WTC11 (cell line): Measurements from ENCODE around the gene KLB. TPM values are rescaled to one million over a fixed set of nuclear protein-coding genes. Genes with fewer than 3 reads are reported as not detected.

Source experiments
- ATAC-seq: fragments of 200-7000 bp; cut with Tn5 transposase; 2 replicates; pipeline ENCODE4 v1.10.0; 2021; ENCODE audit warnings: mild to moderate bottlenecking, moderate library complexity
- CTCF ChIA-PET: fragments of 300-600 bp; sonication (Branson Sonifier 250); formaldehyde crosslinking; loops from one replicate; lab custom pipeline; 2021; ENCODE audit warnings: antibody characterized with exemption; lab: Charles Lee
- POLR2A ChIA-PET: fragments of 350-600 bp; sonication (Branson Sonifier 250); formaldehyde crosslinking; loops from one replicate; lab custom pipeline; 2021; ENCODE audit warnings: antibody characterized with exemption; lab: Charles Lee
- DNase-seq: peaks from one replicate; pipeline ENCODE4 v3.0.0; 2021; ENCODE audit warnings: low spot score
- H3K27ac Mint-ChIP-seq: 2 replicates; pipeline ENCODE4 v1.8.0; 2021; ENCODE audit warnings: mixed read lengths
- H3K27me3 Mint-ChIP-seq: 2 replicates; pipeline ENCODE4 v1.8.0; 2021; ENCODE audit warnings: low read depth, mild to moderate bottlenecking, moderate library complexity, mixed read lengths
- H3K36me3 Mint-ChIP-seq: 2 replicates; pipeline ENCODE4 v1.8.0; 2021; ENCODE audit warnings: mixed read lengths
- H3K4me1 Mint-ChIP-seq: 2 replicates; pipeline ENCODE4 v1.8.0; 2022; ENCODE audit warnings: mixed read lengths
- H3K4me3 Mint-ChIP-seq: 2 replicates; pipeline ENCODE4 v1.8.0; 2021; ENCODE audit warnings: mild to moderate bottlenecking, moderate library complexity, mixed read lengths
- H3K9me3 Mint-ChIP-seq: 2 replicates; pipeline ENCODE4 v1.8.0; 2021; ENCODE audit warnings: mixed read lengths
- ATF6 ChIP-seq: sonication (generic); formaldehyde crosslinking; IDR thresholded peaks from 2 replicates; pipeline ENCODE4 v1.8.1; 2023; ENCODE audit warnings: mild to moderate bottlenecking, missing genetic modification reagents
- E2F1 ChIP-seq: sonication (generic); formaldehyde crosslinking; IDR thresholded peaks from 2 replicates; pipeline ENCODE4 v1.8.0; 2022; ENCODE audit warnings: mild to moderate bottlenecking, missing genetic modification reagents
- E2F5 ChIP-seq: sonication (generic); formaldehyde crosslinking; IDR thresholded peaks from 2 replicates; pipeline ENCODE4 v1.8.1; 2022; ENCODE audit warnings: mild to moderate bottlenecking, moderate library complexity, missing genetic modification reagents
- EMX1 ChIP-seq: fragments of 250-450 bp; sonication (Bioruptor Pico); IDR thresholded peaks from 2 replicates; pipeline ENCODE4 v1.8.0; 2021; ENCODE audit warnings: mild to moderate bottlenecking
- HMGA2 ChIP-seq: fragments of 250-450 bp; sonication (Bioruptor Pico); IDR thresholded peaks from 2 replicates; pipeline ENCODE4 v1.4.0; 2021; ENCODE audit warnings: mild to moderate bottlenecking, moderate library complexity
- HMGXB4 ChIP-seq: sonication (generic); formaldehyde crosslinking; IDR thresholded peaks from 2 replicates; pipeline ENCODE4 v1.8.1; 2023; ENCODE audit warnings: mild to moderate bottlenecking, moderate library complexity, missing genetic modification reagents
- IRF1 ChIP-seq: sonication (generic); formaldehyde crosslinking; IDR thresholded peaks from 2 replicates; pipeline ENCODE4 v1.8.0; 2023; ENCODE audit warnings: missing genetic modification reagents
- NFATC4 ChIP-seq: fragments of 250-450 bp; sonication (Bioruptor Pico); IDR thresholded peaks from 2 replicates; pipeline ENCODE4 v1.9.0; 2021; ENCODE audit warnings: mild to moderate bottlenecking
- NR2C2 ChIP-seq: sonication (generic); formaldehyde crosslinking; IDR thresholded peaks from 2 replicates; pipeline ENCODE4 v1.8.0; 2022; ENCODE audit warnings: mild to moderate bottlenecking, missing genetic modification reagents
- OVOL2 ChIP-seq: fragments of 250-450 bp; sonication (Bioruptor Pico); IDR thresholded peaks from 2 replicates; pipeline ENCODE4 v1.9.0; 2021; ENCODE audit warnings: mild to moderate bottlenecking, borderline replicate concordance
- PRRX2 ChIP-seq: fragments of 250-450 bp; sonication (Bioruptor Pico); IDR thresholded peaks from 2 replicates; pipeline ENCODE4 v1.8.0; 2021; ENCODE audit warnings: mild to moderate bottlenecking
- STAT6 ChIP-seq: sonication (generic); formaldehyde crosslinking; conservative IDR thresholded peaks from 2 replicates; pipeline ENCODE4 v1.8.1; 2023; ENCODE audit warnings: mild to moderate bottlenecking, low read depth, missing genetic modification reagents, moderate library complexity
- TEAD4 ChIP-seq: sonication (generic); formaldehyde crosslinking; IDR thresholded peaks from 2 replicates; pipeline ENCODE4 v1.8.0; 2022; ENCODE audit warnings: mild to moderate bottlenecking, missing genetic modification reagents
- ZNF121 ChIP-seq: sonication (generic); formaldehyde crosslinking; IDR thresholded peaks from 2 replicates; pipeline ENCODE4 v1.8.0; 2023; ENCODE audit warnings: missing genetic modification reagents
- ZNF425 ChIP-seq: fragments of 250-450 bp; sonication (Bioruptor Pico); conservative IDR thresholded peaks from 2 replicates; pipeline ENCODE4 v1.9.0; 2021; ENCODE audit warnings: mild to moderate bottlenecking
- ZNF671 ChIP-seq: fragments of 250-450 bp; sonication (Bioruptor Pico); IDR thresholded peaks from 2 replicates; pipeline ENCODE4 v1.8.0; 2021; ENCODE audit warnings: mild to moderate bottlenecking
- ZSCAN18 ChIP-seq: fragments of 250-450 bp; sonication (Bioruptor Pico); IDR thresholded peaks from 2 replicates; pipeline ENCODE4 v2.1.2; 2022; ENCODE audit warnings: mild to moderate bottlenecking, moderate library complexity
- total RNA-seq: library from RNA; stranded (reverse); gene quantifications from 3 replicates; pipeline ENCODE4 v1.2.3, GENCODE V29; 2021

KLB gene
- total RNA-seq, 1 experiment from 2014 or later = not detected

- CTCF ChIA-PET = no interaction called here
- DNase-seq = no peak
- TF ChIP-seq IRF1 (CRISPR knock-in tag) = no peak
- TF ChIP-seq NFATC4 (CRISPR knock-in tag) = peak; percentile 36
- TF ChIP-seq EMX1 (CRISPR knock-in tag) = peak; percentile 79; the same call in 1 of the 2 replicates
- TF ChIP-seq ZSCAN18 (CRISPR knock-in tag) = 0 out of 2 replicates have a peak, but pooled peaks have one; percentile 10
- no peak for TF ChIP-seq E2F1 (CRISPR knock-in tag)
- TF ChIP-seq PRRX2 (CRISPR knock-in tag) = peak; percentile 55; the same call in 1 of the 2 replicates
- TF ChIP-seq ZNF671 (CRISPR knock-in tag) = peak; percentile 51
- TF ChIP-seq ZNF425 (CRISPR knock-in tag) = 0 out of 2 replicates have a peak, but pooled peaks have one; percentile 28
- TF ChIP-seq, all 79 proteins: peak for 6
- Mint-ChIP-seq H3K27ac (peak overlapping the region; percentile 68), H3K4me3 (no peak overlapping the region), H3K36me3 (peaks cover 74% of the 10 kb centered on the region), H3K27me3 (no peaks in the 10 kb centered on the region), H3K9me3 (no peaks in the 10 kb centered on the region), H3K4me1 (peaks cover 32% of the 10 kb centered on the region)
- POLR2A ChIA-PET = interaction anchor here (0.7 kb wide), 1 partner anchor 566 kb away, joined by 3 read pairs; no protein-coding TSS in a partner anchor
- peak; percentile 5; the same call in 1 of the 2 replicates for ATAC-seq
Observed at GRCh38 chr4:39452860-39453587, 46.3 kb downstream of the KLB start.

GRCh38 chr4:39453738-39454137, 47.0 kb downstream of the KLB start:
- peaks cover 81% of the 10 kb centered on the region for H3K36me3 Mint-ChIP-seq
- H3K27ac Mint-ChIP-seq = peak overlapping the region; percentile 68
- H3K4me3 Mint-ChIP-seq = no peak overlapping the region
- H3K4me1 Mint-ChIP-seq = peaks cover 31% of the 10 kb centered on the region
- TF ChIP-seq NR2C2 (CRISPR knock-in tag) = no peak
- TF ChIP-seq ZNF121 = no peak
- no peak for TF ChIP-seq E2F5 (CRISPR knock-in tag)
- no peak for TF ChIP-seq STAT6 (CRISPR knock-in tag)
- TF ChIP-seq ATF6 = no peak
- TF ChIP-seq HMGXB4 (CRISPR knock-in tag) = no peak
- no peak for TF ChIP-seq TEAD4
- TF ChIP-seq HMGA2 (CRISPR knock-in tag) = no peak
- no peak for TF ChIP-seq NFATC4 (CRISPR knock-in tag)
- no peak for TF ChIP-seq OVOL2
- ATAC-seq (no peak), DNase-seq (no peak)
- ChIA-PET CTCF (no interaction called here), POLR2A (interaction anchor here (0.7 kb wide), 1 partner anchor 566 kb away, joined by 3 read pairs; no protein-coding TSS in a partner anchor)
- H3K9me3 Mint-ChIP-seq = no peaks in the 10 kb centered on the region
- no peaks in the 10 kb centered on the region; the same call in 1 of the 2 replicates for H3K27me3 Mint-ChIP-seq
